ENCODE results near the gene STX8.

GRCh38 chr17:9205520-9206409, 369.9 kb downstream of the STX8 start:
- no peak for TF ChIP-seq CTCF (IDR thresholded peaks at IDR 0.05; ENCODE audit: insufficient read depth, low read depth, low read length)
- no peak for TF ChIP-seq EZH2 (IDR thresholded peaks at IDR 0.05; ENCODE audit: insufficient read depth, low read length)

Measured in astrocyte (in vitro differentiated cells and primary cell).